HepG2 (cell line): ENCODE data around the gene SERPINE2. TPM values are rescaled to one million over a fixed set of nuclear protein-coding genes. Genes with fewer than 3 reads are reported as not detected.

Experiments
- ARID5B ChIP-seq: IDR thresholded peaks from 2 replicates; pipeline ENCODE4 v1.4.0; 2020; ENCODE audit warnings: mild to moderate bottlenecking, missing genetic modification reagents
- BRCA1 ChIP-seq: sonication (generic); formaldehyde crosslinking; IDR thresholded peaks from 2 replicates; pipeline ENCODE4 v1.4.0; 2020; ENCODE audit warnings: missing genetic modification reagents
- DBP ChIP-seq: sonication (generic); formaldehyde crosslinking; IDR thresholded peaks from 2 replicates; pipeline ENCODE4 v1.4.0; 2020; ENCODE audit warnings: missing genetic modification reagents; ENCODE audit errors: not compliant biosample characterization
- EED ChIP-seq: sonication (generic); formaldehyde crosslinking; IDR thresholded peaks from 2 replicates; pipeline ENCODE4 v1.5.0; 2020; ENCODE audit warnings: mild to moderate bottlenecking, missing genetic modification reagents
- FOSL1 ChIP-seq: sonication (generic); formaldehyde crosslinking; IDR thresholded peaks from 2 replicates; pipeline ENCODE4 v1.9.0; 2021; ENCODE audit warnings: missing genetic modification reagents, borderline replicate concordance
- HDAC6 ChIP-seq: fragments of 200-600 bp; sonication (generic); IDR thresholded peaks from 2 replicates; pipeline ENCODE4 v1.7.0; 2017; ENCODE audit warnings: mild to moderate bottlenecking, antibody characterized with exemption, low read length, low read depth
- IRF1 ChIP-seq: sonication (generic); formaldehyde crosslinking; IDR thresholded peaks from 2 replicates; pipeline ENCODE4 v1.4.0; 2020; ENCODE audit warnings: low read depth, mild to moderate bottlenecking, missing genetic modification reagents
- ISX ChIP-seq: sonication (generic); formaldehyde crosslinking; conservative IDR thresholded peaks from 2 replicates; pipeline ENCODE4 v1.5.0; 2020; ENCODE audit warnings: missing genetic modification reagents
- KDM2A ChIP-seq: sonication (generic); formaldehyde crosslinking; IDR thresholded peaks from 2 replicates; pipeline ENCODE4 v1.4.0; 2020; ENCODE audit warnings: low read depth, missing genetic modification reagents, borderline replicate concordance
- KLF9 ChIP-seq: IDR thresholded peaks from 2 replicates; pipeline ENCODE4 v1.6.1; 2016; ENCODE audit warnings: low read depth
- MYPOP ChIP-seq: sonication (generic); formaldehyde crosslinking; IDR thresholded peaks from 2 replicates; pipeline ENCODE4 v1.8.1; 2023; ENCODE audit warnings: mild to moderate bottlenecking, moderate library complexity, missing genetic modification reagents
- PHF20 ChIP-seq: sonication (generic); formaldehyde crosslinking; IDR thresholded peaks from 2 replicates; pipeline ENCODE4 v1.5.0; 2020; ENCODE audit warnings: mild to moderate bottlenecking, missing genetic modification reagents
- RERE ChIP-seq: IDR thresholded peaks from 2 replicates; pipeline ENCODE4 v1.6.1; 2016; ENCODE audit warnings: low read depth, missing genetic modification reagents, missing compliant biosample characterization
- REXO4 ChIP-seq: sonication (generic); formaldehyde crosslinking; IDR thresholded peaks from 2 replicates; pipeline ENCODE4 v1.8.0; 2022; ENCODE audit warnings: missing genetic modification reagents, mild to moderate bottlenecking, borderline replicate concordance
- THAP11 ChIP-seq: IDR thresholded peaks from 2 replicates; pipeline ENCODE4 v1.6.1; 2016; ENCODE audit warnings: missing biosample characterization, missing genetic modification reagents
- TP53 ChIP-seq: sonication (generic); formaldehyde crosslinking; conservative IDR thresholded peaks from 2 replicates; pipeline ENCODE4 v1.4.0; 2020; ENCODE audit warnings: missing genetic modification reagents
- ZBTB7B ChIP-seq: sonication (generic); formaldehyde crosslinking; IDR thresholded peaks from 2 replicates; pipeline ENCODE4 v1.4.0; 2020; ENCODE audit warnings: missing genetic modification reagents
- polyA plus RNA-seq, 8 experiments: library from polyadenylated mRNA; depleted of rRNA in 3 of 8; stranded (reverse) in 7 of 8; unstranded in 1 of 8; fragments of >200 nt; fragmentation: Illumina TruSeq in 4 of 8; extraction: Trizol in 4 of 8; gene quantifications; 2 replicates each; pipeline versions ENCODE4 v1.2.1 to v1.2.3, GENCODE V29; 2011 to 2016; ENCODE audit warnings: low read depth in 4 of 8, missing spikeins in 1 of 8, mixed read lengths in 1 of 8; ENCODE audit not compliant: insufficient read depth in 1 of 8
- total RNA-seq, 5 experiments: library from RNA; depleted of rRNA; stranded (reverse); fragments of >200 nt; fragmentation: Illumina TruSeq; extraction: Trizol; gene quantifications; 2 replicates each; pipeline ENCODE4 v1.2.3, GENCODE V29; 2016; ENCODE audit warnings: low read depth in 1 of 5

The SERPINE2 gene
- total and polyA plus RNA-seq, 2 of the 13 experiments (the other 11 are each of a cell fraction or from before 2014, with no cell fraction given): 7.9 to 18.1 TPM

GRCh38 chr2:223957092-223957851 lies 81.8 kb downstream of the SERPINE2 start, which contains the start of gene MRPL44 (continued):
- TF ChIP-seq RERE (peak; percentile 73), ISX (CRISPR knock-in tag) (no peak), FOSL1 (CRISPR knock-in tag) (no peak; the same call in 1 of the 2 replicates), ZBTB7B (CRISPR knock-in tag) (peak; percentile 95), ARID5B (CRISPR knock-in tag) (peak; percentile 89), TP53 (peak; percentile 86; the same call in 1 of the 2 replicates), THAP11 (CRISPR knock-in tag) (peak; percentile 97), EED (CRISPR knock-in tag) (peak; percentile 96), MYPOP (CRISPR knock-in tag) (peak; percentile 99), DBP (peak; percentile 85), PHF20 (CRISPR knock-in tag) (peak; percentile 100), HDAC6 (no peak), KDM2A (CRISPR knock-in tag) (peak; percentile 100), KLF9 (peak; percentile 84), REXO4 (no peak), BRCA1 (peak; percentile 72), IRF1 (CRISPR knock-in tag) (0 out of 2 replicates have a peak, but pooled peaks have one; percentile 80)
